AG04450 (cell line): ENCODE data around the gene ZNF431. TPM values are rescaled to one million over a fixed set of nuclear protein-coding genes. Genes with fewer than 3 reads are reported as not detected.
"Not testable (repeated sequence)": the region's sequence is repeated elsewhere in the genome, so short reads cannot be mapped to it uniquely, and the experiment has no call there.

ENCODE experiments used
- CTCF ChIA-PET: fragments of 300-600, 350-600 bp; formaldehyde crosslinking; extraction: SDS; loops from one replicate; lab custom pipeline; 2022; ENCODE audit warnings: antibody characterized with exemption, inconsistent platforms; lab: Charles Lee
- POLR2A ChIA-PET: fragments of 350-600 bp; formaldehyde crosslinking; extraction: SDS; loops from one replicate; lab custom pipeline; 2021; ENCODE audit warnings: antibody characterized with exemption, inconsistent platforms; lab: Yijun Ruan, JAX
- DNase-seq: peaks from one replicate; pipeline ENCODE4 v3.0.0-alpha.2; 2011; ENCODE audit warnings: low read depth, low spot score
- H3K27ac ChIP-seq: one replicate; pipeline ENCODE4 v1.5.1; 2012; ENCODE audit warnings: low read depth, low read length, control low read depth
- H3K27me3 ChIP-seq: one replicate; pipeline ENCODE4 v1.6.0; 2012; ENCODE audit warnings: low read length; ENCODE audit not compliant: control insufficient read depth, insufficient read depth
- H3K4me3 ChIP-seq: 2 replicates; pipeline ENCODE4 v1.5.1; 2011; ENCODE audit warnings: mild to moderate bottlenecking, low read depth, low read length, control low read depth
- H3K9me3 ChIP-seq: 2 replicates; pipeline ENCODE4 v1.5.1; 2012; ENCODE audit warnings: low read length; ENCODE audit not compliant: control insufficient read depth, insufficient read depth
- CTCF ChIP-seq: IDR thresholded peaks from 2 replicates; pipeline ENCODE4 v1.5.1; 2011; ENCODE audit warnings: low read depth, low read length, control low read depth, inconsistent platforms
- polyA plus RNA-seq: library from polyadenylated mRNA; depleted of rRNA; stranded (reverse); fragments of >200 nt; gene quantifications from 2 replicates; pipeline ENCODE4 v1.2.3, GENCODE V29; 2011; rRNA removed
- small RNA-seq: library from RNA; depleted of rRNA; stranded (forward); fragments of <200 nt; gene quantifications from one replicate; pipeline ENCODE3, GENCODE V24; 2012; ENCODE audit warnings: low read depth; ENCODE audit not compliant: insufficient read length

ZNF431 gene
- polyA plus RNA-seq, 1 experiment, result 5.8 TPM

- Histone ChIP-seq H3K4me3 (no peak overlapping the region), H3K27ac (no peak overlapping the region), H3K27me3 (no peaks in the 10 kb centered on the region), H3K9me3 (peaks cover 14% of the 10 kb centered on the region)
- CTCF ChIA-PET, result no interaction called here
- no peak for DNase-seq
- POLR2A ChIA-PET, result no interaction called here
- TF ChIP-seq CTCF, result no peak
Measured at GRCh38 chr19:21210037-21210621, 68.3 kb downstream of the ZNF431 start.

GRCh38 chr19:21221693-21222092 is 79.9 kb downstream of the ZNF431 start:
- ChIA-PET CTCF (no interaction called here), POLR2A (no interaction called here)
- no peak for DNase-seq
- Histone ChIP-seq H3K9me3 (peaks cover 7% of the 10 kb centered on the region), H3K27ac (no peak overlapping the region), H3K4me3 (no peak overlapping the region), H3K27me3 (no peaks in the 10 kb centered on the region)
- TF ChIP-seq CTCF, result no peak

- H3K9me3 ChIP-seq, H3K27me3 ChIP-seq, DNase-seq, H3K27ac ChIP-seq, POLR2A ChIA-PET, H3K4me3 ChIP-seq, CTCF ChIA-PET: not testable (repeated sequence)
Measured at GRCh38 chr19:21229938-21230337, 88.1 kb downstream of the ZNF431 start.

GRCh38 chr19:21233691-21234090 is 91.9 kb downstream of the ZNF431 start:
- no peak for TF ChIP-seq CTCF
- POLR2A ChIA-PET, result no interaction called here
- Histone ChIP-seq H3K9me3 (peaks cover 8% of the 10 kb centered on the region; the same call in 1 of the 2 replicates), H3K4me3 (no peak overlapping the region), H3K27ac (no peak overlapping the region), H3K27me3 (no peaks in the 10 kb centered on the region)
- CTCF ChIA-PET, result no interaction called here
- DNase-seq, result no peak

GRCh38 chr19:21236751-21237150 is 94.9 kb downstream of the ZNF431 start:
- POLR2A ChIA-PET, DNase-seq: not testable (repeated sequence)

GRCh38 chr19:21238670-21239069 is 96.8 kb downstream of the ZNF431 start:
- Histone ChIP-seq H3K9me3 (peaks cover 17% of the 10 kb centered on the region), H3K27ac (no peak overlapping the region), H3K27me3 (no peaks in the 10 kb centered on the region), H3K4me3 (no peak overlapping the region)
- ChIA-PET POLR2A (no interaction called here), CTCF (no interaction called here)
- no peak for DNase-seq
- TF ChIP-seq CTCF, result no peak

More at GRCh38 chr19:21236751-21237150, 94.9 kb downstream of the ZNF431 start:
- peaks cover 12% of the 10 kb centered on the region for H3K9me3 ChIP-seq
- CTCF ChIA-PET, H3K4me3 ChIP-seq, H3K27ac ChIP-seq, H3K27me3 ChIP-seq: not testable (repeated sequence)

Small RNA genes lying within 50 kb of the gene (small RNA-seq; reads per million reads assigned to genes)
- not detected for gene RNA5SP469

Other genes starting within 250 kb of the ZNF431 start
- 4.8 and 5.8 TPM in 2 replicates for gene ZNF85, start 218.8 kb upstream of the ZNF431 start, polyA plus RNA-seq
- 4.8 and 5.7 TPM in 2 replicates for gene ZNF430, start 121.4 kb upstream of the ZNF431 start, polyA plus RNA-seq
- gene ZNF714, start 59.8 kb upstream of the ZNF431 start, polyA plus RNA-seq, result 6.9 and 9.8 TPM in 2 replicates
- 3.1 and 4.4 TPM in 2 replicates for gene ZNF708, start 187.4 kb downstream of the ZNF431 start, polyA plus RNA-seq
- gene ZNF738, start 217.0 kb downstream of the ZNF431 start, polyA plus RNA-seq, result 5.3 and 8.2 TPM in 2 replicates